Measurements from ENCODE around the gene PRMT3. TPM values are rescaled to one million over a fixed set of nuclear protein-coding genes. Genes with fewer than 3 reads are reported as not detected.

Gene PRMT3
- total RNA-seq, 4 donors from 2014 or later: 15.2 to 38.1 (median 23.0) TPM

GRCh38 chr11:20415432-20415831, 27.9 kb downstream of the PRMT3 start:
- intact Hi-C loops (cut with DNase I): no loop called here
- Histone ChIP-seq H3K27ac (no peak overlapping the region), H3K27me3 (no peaks in the 10 kb centered on the region), H3K9me3 (no peaks in the 10 kb centered on the region), H3K4me1 (no peaks in the 10 kb centered on the region), H3K36me3 (peaks cover 0 to 89% (median 0%) of the 10 kb centered on the region in 3 donors), H3K4me3 (no peak overlapping the region)
- no peak for DNase-seq
- TF ChIP-seq POLR2A (IDR thresholded peaks at IDR 0.05) (no peak), CTCF (IDR thresholded peaks at IDR 0.05) (no peak)

DNA sequence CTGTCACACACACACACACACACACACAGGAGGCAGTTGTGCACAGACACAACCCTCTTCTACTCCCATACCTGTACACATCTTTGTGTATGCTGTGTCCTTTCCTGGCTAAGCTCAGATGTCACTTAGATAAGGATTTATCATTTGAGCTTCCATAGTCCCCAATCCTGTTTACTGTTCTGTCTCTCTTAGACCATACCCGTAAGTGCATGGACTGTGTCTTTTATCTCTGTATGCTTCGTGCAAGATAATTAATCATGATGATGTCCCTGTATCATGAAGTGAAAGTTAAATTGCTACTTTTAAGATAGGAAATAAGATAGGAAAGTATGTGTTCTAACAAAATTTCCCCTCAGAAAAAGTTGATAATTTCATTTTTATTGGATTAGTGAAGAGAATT, 30.3 kb downstream of the PRMT3 start:
- WGBS, 2 donors: 43 to 80% methylated on average over 2 of the region's 2 CpGs

GRCh38 chr11:20421946-20422345, 34.4 kb downstream of the PRMT3 start:
- 91 to 96% methylated on average over 2 of the region's 2 CpGs for WGBS, 2 donors
- Histone ChIP-seq H3K27ac (no peak overlapping the region), H3K27me3 (no peaks in the 10 kb centered on the region), H3K36me3 (peaks cover 0 to 85% (median 0%) of the 10 kb centered on the region in 3 donors), H3K4me3 (no peak overlapping the region), H3K4me1 (no peaks in the 10 kb centered on the region), H3K9me3 (no peaks in the 10 kb centered on the region)
- DNase-seq: no peak
- TF ChIP-seq CTCF (IDR thresholded peaks at IDR 0.05): no peak
- TF ChIP-seq POLR2A (IDR thresholded peaks at IDR 0.05): no peak
- intact Hi-C loops (cut with DNase I): no loop called here

More for the DNA sequence above, 30.3 kb downstream of the PRMT3 start:
- intact Hi-C loops (cut with DNase I): no loop called here
- H3K4me3 ChIP-seq: no peak overlapping the region
- peaks cover 0 to 91% (median 0%) of the 10 kb centered on the region in 3 donors for H3K36me3 ChIP-seq
- H3K9me3 ChIP-seq: no peaks in the 10 kb centered on the region
- no peak for TF ChIP-seq CTCF (IDR thresholded peaks at IDR 0.05)
- no peak for TF ChIP-seq POLR2A (IDR thresholded peaks at IDR 0.05)
- DNase-seq: no peak
- no peak overlapping the region for H3K27ac ChIP-seq
- H3K4me1 ChIP-seq: no peaks in the 10 kb centered on the region
- H3K27me3 ChIP-seq: no peaks in the 10 kb centered on the region

DNA sequence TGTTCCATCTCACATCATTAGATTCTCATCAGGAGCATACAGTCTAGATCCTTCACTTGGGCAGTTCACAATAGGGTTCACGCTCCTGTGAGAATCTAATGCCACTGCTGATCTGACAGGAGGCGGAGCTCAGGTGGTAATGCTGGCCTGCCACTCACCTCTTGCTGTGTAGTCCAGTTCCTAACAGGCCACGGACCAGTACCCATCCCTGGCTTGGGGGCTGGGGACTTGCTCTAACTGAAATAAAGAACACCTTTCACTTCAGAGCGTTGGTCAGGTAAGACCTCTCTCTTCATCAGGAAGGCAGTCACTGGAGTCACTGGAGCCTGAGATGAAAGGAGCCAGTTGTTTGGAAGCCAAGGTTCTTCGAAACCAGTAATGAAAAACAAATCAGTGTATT, 41.7 kb downstream of the PRMT3 start:
- Histone ChIP-seq H3K4me3 (no peak overlapping the region), H3K36me3 (peaks cover 0 to 56% (median 0%) of the 10 kb centered on the region in 3 donors), H3K4me1 (no peaks in the 10 kb centered on the region), H3K27me3 (no peaks in the 10 kb centered on the region), H3K27ac (no peak overlapping the region), H3K9me3 (no peaks in the 10 kb centered on the region)
- no peak for DNase-seq
- TF ChIP-seq POLR2A (IDR thresholded peaks at IDR 0.05) (no peak), CTCF (IDR thresholded peaks at IDR 0.05) (no peak)
- intact Hi-C loops (cut with DNase I): no loop called here
- 78 to 92% methylated on average over 5 of the region's 5 CpGs for WGBS, 2 donors

- Histone ChIP-seq H3K9me3 (no peaks in the 10 kb centered on the region), H3K27me3 (no peaks in the 10 kb centered on the region), H3K4me3 (no peak overlapping the region), H3K36me3 (peaks cover 0 to 37% (median 4%) of the 10 kb centered on the region in 3 donors), H3K4me1 (no peaks in the 10 kb centered on the region), H3K27ac (no peak overlapping the region)
- DNase-seq: no peak
- intact Hi-C loops (cut with DNase I): no loop called here
- TF ChIP-seq CTCF (IDR thresholded peaks at IDR 0.05) (no peak), POLR2A (IDR thresholded peaks at IDR 0.05) (no peak)
- 100% methylated on average over 1 of the region's 2 CpGs; no CpG with 5 or more reads in 1 of the 2 donors for WGBS, 2 donors
Observed at GRCh38 chr11:20438637-20439036, 51.1 kb downstream of the PRMT3 start.

Measured in esophagus squamous epithelium (tissue), 5 donors.